HG03060 (cell line): ENCODE results near the gene ADIPOQ.
"Not testable (repeated sequence)": the region's sequence is repeated elsewhere in the genome, so short reads cannot be mapped to it uniquely, and the experiment has no call there.

Experiments
- ATAC-seq: cut with Tn5 transposase; IDR thresholded peaks from one replicate; pipeline ENCODE4 v1.9.1; 2021; ENCODE audit warnings: low read depth, moderate number of reproducible peaks; ENCODE audit not compliant: unreplicated experiment

ADIPOQ gene

DNA sequence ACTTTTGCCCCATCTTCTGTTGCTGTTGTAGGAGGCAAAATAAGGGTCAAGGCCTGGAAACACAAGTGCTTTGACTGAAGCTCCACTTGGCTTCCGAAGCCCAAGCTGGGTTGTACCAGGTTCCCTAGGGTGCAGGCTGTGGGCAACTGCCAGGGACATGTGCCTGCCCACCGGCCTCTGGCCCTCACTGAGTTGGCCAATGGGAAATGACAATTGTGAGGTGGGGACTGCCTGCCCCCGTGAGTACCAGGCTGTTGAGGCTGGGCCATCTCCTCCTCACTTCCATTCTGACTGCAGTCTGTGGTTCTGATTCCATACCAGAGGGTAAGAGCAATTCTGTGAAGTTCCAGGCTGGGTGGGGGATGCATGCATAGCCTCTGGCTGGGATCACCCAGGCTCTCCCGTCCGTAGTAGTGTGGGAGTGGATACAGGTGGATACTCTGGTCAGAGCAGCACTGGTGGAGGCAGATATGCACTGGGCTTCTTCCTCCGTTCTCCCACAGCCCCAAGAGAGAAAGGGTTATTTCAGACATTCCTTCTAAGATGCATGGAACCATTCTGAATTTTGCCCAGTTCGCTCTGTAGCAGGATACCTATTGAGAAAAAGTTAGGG, at the start of gene ADIPOQ:
ADIPOQ (plus strand) TSS at position 285 of the 613 bp plus-strand sequence. CDS start 10,349 bp downstream, outside the sequence.
- no peak for ATAC-seq

DNA sequence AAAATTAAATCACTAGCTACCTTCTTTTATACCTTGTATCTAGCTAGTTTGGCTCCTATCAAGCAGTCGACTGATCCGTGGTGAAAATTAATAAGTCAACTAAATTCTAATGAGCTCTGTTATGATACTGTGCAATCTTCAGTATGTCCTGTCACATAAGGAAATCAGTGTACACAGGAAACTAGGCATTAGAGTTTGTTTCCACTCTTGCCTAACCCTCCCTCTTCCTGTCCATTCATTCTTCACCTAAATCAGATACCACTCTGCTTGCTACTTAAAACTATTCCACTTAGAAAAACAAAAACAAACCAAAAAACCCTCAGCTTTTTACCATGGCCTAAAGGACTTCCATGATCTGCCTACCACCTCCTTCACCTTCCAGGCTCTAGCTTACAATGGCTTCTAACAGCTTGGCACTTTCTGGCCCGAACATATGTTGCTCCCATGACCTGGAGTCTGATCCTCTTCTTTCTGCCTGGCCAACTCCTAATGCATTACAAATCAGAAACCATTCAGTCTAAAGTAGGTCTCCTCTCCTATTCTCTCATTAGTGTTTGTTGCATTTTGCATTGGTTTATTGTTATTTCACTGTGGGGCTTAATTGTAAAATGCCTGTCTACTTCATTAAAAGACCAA, 44.2 kb upstream of the ADIPOQ start:
- ATAC-seq: no peak

DNA sequence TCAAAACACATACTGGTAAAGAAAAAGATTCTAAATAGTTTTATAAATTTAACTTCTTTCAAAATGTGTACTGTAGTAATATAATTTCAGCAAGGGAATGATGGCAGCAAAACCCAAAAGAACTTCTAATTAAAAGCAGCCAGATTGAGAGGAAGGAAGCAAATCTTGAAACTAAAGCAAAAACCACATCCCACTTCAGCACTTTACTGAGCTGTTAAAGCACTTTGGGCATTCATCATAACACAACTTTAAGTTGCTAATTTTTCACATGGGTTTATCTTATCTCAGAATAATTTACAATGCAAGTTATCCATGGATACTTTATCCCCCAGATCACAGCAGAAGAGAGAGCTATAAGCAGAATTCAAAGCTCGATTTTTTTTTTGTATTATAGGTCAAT, 42.2 kb upstream of the ADIPOQ start:
- no peak for ATAC-seq

DNA sequence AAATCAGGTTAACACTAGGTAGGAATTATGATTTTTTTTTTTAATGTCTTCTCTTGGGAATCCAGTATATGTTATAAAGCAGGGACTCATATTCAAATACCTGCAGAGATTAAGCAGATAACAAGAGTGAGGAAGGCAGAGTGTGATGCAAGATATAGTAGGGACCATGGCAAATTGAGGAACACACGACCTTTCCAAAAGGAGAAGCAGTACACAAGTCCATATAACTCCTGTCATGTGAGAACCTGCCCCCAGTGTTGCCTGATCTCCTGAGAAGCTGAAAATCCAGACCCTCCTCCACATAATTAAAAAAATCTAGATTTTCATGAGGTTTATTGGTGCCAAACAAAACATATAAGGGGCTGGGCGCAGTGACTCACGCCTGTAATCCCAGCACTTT, 39.8 kb upstream of the ADIPOQ start:
- no peak for ATAC-seq

DNA sequence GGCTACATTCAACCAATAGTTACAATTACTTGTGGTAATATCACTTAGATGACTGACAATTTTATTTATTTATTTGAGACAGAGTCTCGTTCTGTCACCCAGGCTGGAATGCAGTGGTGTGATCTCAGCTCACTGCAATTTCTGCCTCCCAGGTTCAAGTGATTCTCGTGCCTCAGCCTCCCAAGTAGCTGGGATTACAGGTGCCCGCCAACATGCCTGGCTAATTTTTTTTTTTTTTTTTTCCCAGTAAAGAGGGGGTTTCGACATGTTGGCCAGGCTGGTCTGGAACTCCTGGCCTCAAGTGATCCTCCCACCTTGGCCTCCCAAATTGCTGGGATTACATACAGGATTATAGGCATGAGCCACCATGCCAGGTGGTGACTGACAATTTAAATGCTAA, 39.1 kb upstream of the ADIPOQ start:
- ATAC-seq: not testable (repeated sequence)

DNA sequence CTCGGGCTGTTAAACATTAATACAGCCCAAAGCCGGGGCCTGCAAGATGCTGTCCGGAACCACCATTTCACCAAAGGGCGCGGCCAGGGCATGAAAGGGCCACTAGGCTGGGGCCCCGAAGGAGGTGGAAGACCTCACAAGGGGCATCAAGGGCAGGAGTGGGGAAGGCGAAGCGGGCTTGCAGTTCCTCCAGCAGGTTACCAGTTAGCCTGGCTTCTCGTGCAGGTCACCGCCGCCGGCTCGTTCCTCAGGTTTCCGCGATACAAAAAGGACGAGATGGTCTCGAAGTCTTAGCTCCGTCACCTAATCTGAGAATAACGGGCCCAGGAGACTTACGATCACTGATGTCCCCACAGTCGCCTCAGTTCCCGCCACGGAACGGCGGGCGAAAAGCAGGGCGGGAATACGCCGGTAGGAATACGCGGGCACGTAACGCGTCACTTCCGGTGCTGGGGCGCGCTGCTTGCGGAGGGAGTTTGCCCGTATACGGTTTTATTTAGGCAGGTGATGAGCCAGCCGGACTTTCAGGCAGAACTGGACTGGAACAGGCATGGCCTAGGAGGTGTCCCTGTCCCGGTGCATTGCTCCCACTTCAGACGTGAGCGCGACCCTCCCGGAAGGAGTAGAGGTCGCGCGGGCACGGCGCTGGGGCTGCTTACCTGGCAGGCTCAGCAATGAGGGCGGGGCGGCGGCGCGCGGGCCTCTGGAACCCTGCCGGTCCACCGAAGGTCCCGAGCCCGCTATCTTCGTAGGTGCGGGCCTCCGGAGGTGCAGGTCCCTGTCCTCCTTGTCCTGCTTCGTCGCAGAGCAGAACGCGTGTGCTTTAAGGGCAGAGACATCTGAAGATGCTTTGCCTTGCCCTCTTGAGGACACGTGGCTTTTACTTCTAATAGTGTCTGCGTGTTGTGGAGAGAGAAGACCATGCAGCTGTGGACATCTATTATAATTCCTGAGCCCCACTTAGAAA, 36.1 kb upstream of the ADIPOQ start, which contains the start of gene RFC4:
RFC4 (minus strand) TSS at position 394 of the 967 bp plus-strand sequence. CDS start 1,769 bp downstream, outside the sequence.
- peak; percentile 67 for ATAC-seq

DNA sequence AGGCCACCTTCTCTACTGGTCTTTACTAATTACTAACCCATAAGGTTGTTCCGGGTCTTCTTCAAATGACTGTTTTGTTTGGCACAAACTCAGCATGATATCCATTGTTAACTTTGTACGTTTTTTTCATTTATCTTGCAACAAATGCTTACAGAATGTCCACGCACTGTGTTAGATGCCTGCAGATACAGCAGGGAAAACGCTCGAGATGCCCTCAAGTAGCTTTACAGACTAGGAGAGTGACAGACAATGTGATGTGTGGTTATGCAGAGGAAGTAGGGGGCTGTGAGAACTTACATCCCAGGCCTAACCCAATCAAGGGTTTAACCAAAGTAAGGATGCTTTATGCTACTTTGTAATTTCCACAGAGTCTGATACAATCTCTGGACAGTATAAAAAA, 35.3 kb upstream of the ADIPOQ start:
- no peak for ATAC-seq

DNA sequence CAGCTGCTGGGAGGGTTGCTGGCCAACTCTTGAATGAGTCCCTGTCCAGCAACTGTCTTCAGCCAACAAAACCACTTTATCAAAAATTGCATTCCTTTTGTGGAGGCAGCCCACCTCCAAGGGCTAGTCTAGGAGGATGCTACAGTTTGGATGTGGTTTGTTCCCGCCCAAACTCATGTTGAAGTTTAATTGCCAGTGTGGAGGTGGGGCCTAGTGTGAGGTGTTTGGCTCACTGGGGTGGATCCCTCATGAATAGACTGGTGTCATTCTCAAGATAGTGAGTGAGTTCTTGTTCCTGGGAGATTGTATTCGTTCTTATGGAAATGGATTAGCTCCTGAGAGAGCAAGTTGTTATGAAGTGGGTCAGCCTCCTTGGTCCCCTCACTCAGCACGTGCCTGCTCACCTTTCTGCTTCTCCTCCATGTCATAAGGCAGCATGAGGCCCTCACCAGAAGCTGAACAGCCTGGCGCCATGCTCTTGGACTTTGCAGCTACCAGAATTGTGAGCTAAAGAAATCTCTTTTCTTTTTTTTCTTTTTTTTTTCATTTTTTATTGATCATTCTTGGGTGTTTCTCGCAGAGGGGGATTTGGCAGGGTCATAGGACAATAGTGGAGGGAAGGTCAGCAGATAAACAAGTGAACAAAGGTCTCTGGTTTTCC, 32.0 kb upstream of the ADIPOQ start:
- no peak for ATAC-seq

DNA sequence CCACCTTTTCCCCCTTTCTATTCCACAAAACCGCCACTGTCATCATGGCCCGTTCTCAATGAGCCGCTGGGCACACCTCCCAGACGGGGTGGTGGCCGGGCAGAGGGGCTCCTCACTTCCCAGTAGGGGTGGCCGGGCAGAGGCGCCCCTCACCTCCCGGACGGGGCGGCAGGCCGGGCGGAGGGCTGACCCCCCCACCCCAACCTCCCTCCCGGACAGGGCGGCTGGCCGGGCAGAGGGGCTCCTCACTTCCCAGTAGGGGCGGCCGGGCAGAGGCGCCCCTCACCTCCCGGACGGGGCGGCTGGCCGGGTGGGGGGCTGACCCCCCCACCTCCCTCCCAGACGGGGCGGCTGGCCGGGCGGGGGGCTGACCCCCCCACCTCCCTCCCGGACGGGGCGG, 31.2 kb upstream of the ADIPOQ start:
- ATAC-seq: not testable (repeated sequence)

DNA sequence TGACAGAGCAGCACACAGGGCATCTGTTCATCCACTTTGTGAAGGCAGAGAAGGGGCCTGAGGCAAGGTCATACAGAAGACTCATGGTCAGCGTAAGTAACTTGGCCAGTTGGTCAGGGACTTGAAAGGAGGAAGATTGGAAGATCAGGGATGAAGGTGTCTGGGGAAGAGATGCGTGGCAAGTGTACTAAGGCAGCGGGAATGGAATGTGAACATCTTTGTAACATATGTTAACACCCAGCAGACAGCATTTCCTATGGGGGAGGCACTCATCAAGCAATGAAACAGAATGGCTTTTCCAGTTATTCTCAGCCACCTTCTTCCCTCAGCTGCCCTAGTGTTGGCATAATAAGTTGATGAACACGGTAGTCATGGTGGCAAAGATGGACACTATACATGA, 28.4 kb upstream of the ADIPOQ start:
- no peak for ATAC-seq

DNA sequence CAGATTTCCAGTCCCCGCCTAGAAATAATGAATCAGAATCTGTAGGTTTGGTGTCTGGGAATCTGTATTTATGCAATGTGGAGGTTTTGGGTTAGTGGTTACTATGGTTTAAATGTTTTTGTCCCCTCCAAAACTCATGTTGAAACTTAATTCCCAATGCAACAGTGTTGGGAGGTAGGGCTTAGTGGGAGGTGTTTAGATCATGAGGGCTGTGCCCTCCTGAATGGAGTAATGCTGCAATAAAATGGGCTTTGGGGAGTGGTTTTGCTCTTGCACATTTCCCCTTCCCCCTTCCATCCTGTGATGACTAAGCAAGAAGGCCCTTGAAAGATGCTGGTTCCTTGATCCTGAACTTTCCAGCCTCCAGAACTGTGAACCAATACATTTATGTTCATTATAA, 27.1 kb upstream of the ADIPOQ start:
- no peak for ATAC-seq

DNA sequence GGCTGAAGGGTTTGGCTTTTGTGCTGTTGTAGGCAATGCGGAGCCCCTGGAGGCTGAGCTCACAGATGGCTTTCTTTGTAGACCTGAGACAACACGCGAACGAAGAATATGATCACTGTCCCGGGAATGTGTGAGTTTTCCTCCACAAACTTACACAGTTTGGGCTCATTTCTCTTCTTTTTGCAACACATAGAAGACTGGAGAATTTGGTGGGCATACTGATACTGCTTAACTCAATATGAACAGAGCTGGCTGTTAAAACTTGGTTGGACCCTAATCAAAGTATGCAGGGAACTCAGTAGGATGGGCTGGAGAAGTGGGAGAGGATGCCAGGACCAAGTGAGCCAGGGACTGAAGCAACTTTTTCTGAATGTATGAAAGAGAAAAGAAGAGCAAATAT, 24.0 kb upstream of the ADIPOQ start:
- no peak for ATAC-seq

DNA sequence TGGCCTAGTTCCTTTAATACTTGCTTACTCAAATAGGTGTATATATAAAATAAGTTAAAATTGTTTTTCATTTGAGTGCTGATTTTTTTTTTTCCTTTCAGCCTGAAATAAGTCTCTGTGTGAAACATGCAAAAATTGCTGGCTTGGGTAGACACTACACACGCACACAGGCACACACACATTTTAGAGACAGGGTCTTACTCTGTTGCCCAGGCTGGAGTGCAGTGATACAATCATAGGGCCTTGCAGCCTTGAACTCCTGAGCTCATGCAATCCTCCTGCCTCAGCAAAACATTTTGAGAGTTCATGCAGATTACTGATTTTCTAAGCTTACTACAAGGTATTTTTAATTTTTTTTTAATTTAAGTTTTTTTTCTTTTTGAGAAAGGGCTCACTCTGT, 23.6 kb upstream of the ADIPOQ start:
- ATAC-seq: no peak

DNA sequence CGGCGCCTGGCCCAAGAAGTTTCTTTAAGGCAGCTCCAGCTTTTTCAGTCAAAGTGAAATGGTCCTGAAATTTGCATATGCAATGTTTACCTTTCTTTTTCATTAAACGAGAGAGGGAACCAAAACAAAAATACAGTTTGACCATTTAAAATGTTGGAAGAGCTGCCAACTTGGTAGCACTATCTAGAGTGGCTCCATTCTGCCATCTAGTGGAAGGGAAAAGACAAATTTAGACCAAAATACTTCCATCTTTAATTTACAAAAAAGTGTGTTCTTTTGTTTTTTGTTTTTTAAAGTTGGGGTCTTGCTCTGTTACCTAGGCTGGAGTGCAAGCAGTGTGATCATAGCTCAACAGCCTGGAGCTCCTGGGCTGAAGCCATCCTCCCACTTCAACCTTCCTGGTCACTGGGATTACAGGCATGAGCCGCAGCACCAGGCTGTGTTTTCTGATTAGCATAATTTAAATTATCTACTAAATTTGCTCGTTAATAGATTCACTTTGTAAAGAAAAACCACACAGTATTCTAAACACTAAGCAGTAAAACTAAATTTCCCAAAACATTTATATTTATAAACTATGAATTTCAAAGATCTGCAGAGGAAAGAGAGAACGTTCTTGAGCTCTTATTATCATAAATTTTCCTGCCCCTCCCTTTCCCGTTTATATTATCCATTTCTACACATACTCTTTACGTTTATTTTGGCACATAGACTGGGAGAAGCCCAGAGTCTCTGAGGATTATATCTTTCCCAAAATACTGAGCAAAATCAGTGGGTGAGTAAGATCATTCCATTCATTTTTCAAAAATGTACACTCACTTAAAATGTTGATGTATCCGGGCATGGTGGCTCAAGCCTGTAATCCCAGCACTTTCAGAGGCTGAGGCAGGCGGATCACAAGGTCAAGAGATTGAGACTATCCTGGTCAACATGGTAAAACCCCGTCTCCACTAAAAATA, 20.8 kb upstream of the ADIPOQ start:
- ATAC-seq: no peak

DNA sequence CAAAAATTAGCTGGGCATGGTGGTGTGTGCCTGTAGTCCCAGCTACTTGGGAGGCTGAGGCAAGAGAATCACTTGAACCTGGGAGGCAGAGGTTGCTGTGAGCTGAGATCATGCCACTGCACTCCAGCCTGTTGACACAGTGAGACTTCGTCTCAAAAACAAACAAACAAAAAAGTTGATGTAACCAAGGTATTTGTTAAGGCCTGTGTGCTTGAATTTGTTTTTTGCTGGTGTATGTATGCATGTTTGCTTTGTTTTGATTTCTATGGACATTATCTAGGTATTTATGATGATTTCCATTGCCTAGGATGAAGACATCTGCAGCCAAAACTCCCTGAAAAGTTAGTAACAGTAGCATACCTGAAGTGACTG, 20.1 kb upstream of the ADIPOQ start:
- ATAC-seq: not testable (repeated sequence)

DNA sequence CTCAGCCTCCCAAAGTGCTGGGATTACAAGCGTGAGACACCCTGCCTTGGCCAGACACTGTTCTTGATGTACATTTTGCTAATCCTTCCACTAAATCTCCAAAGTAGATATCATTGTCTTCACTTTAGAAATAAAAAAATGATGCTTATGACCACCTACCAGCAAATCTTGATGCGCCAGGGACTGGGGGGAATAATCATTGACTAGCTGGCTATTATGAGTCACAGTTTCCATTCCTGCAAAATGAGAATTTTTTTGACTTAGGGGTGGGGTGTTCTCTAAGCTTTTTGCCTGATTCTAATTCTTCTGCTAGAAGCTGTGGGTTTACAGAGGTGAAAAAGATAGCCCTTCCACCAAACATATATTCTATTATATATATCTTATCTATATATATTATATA, 19.1 kb upstream of the ADIPOQ start:
- ATAC-seq: no peak

DNA sequence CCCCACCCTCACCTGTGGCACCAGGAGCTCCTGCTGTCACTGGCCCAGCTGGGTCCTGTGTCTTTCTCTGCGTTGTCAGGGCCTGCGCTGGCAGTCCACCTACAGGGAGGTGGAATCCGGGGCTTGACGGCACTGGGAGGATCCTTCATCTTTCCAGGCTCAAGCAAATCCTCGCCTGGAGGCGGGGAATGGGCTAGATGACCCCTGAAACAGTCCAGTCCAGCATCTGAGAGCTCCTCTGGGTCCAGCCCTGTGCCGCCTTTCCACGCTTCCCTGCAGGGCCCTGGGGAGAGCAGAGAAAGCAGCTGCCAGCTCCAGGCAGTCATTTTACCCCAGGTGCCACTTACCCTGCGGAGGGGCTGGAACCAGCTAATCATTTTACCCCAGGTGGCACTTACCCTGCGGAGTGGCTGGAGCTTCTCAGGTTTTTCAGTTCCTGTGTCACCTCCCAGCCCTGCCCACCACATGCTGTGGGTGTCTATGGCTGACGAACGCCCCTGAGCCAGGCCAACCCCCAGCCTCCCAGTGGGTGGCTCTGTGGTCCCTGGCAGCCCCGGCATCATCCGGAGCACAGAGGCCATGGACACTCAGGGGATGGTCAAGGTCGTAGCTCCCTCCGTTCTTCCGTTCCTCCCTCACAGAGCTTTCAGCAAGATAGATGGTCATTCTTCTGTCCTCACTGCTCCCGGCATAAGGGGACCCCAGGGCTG, 17.9 kb upstream of the ADIPOQ start:
- no peak for ATAC-seq

DNA sequence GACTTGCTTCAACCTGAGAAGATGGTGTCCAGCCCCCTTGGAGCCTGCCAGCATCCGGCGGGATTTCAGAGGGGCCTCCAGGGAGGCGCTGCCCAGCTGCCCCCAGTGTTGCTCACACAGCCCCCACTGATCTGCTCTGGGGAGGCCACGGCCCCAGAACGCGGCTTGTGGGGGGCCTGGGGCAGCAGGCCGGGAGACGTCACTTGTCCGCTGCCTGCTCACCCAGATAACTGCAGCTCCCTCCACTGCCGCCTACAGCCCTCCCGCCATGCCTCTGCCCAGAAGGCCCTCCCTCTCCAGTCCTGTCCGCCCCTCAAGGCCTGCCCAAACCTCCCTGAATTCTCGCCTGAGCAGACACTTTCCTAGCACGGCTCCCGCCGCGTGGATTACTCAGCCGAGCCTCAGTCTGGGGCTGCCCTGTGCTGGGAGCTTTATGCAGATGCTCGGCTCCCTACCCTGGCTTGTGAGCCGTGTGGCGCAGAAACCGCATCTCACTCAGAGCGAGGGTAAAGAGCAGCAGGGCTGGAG, 17.2 kb upstream of the ADIPOQ start:
- no peak for ATAC-seq

DNA sequence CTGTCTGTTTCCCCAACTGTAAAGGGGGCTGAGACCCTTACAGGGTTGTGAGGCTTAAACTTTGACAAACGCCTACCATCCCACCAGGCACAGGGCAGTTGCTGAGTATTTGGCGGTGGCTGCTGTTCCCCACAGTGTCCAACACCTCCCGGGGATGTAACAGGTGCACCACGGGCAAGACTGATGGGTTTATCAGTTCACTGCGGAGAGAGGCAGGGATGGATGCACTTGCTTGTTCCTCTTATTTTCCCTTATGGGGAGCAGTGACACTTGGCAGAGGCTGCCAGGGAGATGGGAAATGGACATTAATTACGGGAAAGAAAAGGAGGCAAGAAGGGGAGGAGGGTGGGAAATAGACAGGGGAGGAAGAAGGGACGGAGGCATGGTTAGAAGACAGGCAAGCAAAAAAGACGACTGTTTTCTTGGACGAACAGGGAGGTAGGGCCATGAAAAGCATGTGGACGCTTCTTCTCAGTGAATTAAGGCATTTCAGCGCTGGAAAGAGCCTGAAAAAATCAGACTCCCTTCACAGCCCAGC, 16.6 kb upstream of the ADIPOQ start:
- ATAC-seq: no peak
